Activated T-helper 9 cell treated with anti-CD3 and anti-CD28 coated beads, Interleukin-2, amount 50 U/mL, for 16 hours (primary cell): ENCODE results near the gene TAS2R14.

ENCODE experiments used
- DNase-seq: peaks from one replicate; pipeline ENCODE4 v3.0.0-alpha.2; 2020; ENCODE audit warnings: low read depth

Gene TAS2R14, protein sequence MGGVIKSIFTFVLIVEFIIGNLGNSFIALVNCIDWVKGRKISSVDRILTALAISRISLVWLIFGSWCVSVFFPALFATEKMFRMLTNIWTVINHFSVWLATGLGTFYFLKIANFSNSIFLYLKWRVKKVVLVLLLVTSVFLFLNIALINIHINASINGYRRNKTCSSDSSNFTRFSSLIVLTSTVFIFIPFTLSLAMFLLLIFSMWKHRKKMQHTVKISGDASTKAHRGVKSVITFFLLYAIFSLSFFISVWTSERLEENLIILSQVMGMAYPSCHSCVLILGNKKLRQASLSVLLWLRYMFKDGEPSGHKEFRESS

DNA sequence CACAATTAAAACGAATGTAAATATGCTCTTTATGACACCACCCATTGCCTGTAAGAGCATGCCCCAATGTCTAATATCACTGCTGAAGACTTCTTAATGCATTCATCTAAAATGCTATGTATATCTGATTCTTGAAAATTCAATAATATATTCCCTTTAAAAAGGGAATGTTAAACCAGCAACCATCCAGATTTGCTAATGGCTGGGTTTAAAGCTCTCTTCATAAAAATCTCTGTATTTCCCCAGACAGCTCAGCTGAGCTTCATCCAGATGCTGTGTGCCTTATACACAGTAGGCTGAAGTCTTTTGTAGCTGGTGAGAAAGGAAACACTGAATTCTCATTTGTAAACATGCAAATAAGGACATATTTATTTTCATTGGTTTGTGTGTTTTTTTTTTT lies at the start of gene TAS2R14:
TSS of gene TAS2R14 (minus strand) at position 101 of the 400 bp plus-strand sequence. CDS start at position 45, 56 bp downstream.
- DNase-seq, result no peak

DNA sequence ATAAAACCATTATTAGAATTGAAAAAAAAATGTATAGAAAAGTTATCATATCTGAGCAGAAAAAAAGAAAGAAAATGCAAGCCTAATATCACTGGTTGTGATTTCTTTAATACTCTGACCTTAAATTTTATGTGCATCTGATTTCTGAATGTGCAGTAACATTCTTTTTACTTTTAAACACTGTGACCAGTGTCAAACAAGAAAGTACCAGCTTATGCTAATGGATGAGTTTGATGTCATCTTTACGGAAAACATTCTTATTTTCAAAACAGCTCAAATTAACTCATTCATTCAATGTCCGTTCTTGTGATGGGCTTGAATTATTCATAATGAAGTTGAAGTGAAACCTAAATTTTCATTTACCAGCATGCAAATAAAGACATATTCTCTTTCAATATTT lies 47.7 kb upstream of the TAS2R14 start, which contains the start of gene TAS2R50:
TSS of gene TAS2R50 (minus strand) at position 101 of the 400 bp plus-strand sequence. CDS start at position 49, 52 bp downstream.
- DNase-seq, result no peak

DNA sequence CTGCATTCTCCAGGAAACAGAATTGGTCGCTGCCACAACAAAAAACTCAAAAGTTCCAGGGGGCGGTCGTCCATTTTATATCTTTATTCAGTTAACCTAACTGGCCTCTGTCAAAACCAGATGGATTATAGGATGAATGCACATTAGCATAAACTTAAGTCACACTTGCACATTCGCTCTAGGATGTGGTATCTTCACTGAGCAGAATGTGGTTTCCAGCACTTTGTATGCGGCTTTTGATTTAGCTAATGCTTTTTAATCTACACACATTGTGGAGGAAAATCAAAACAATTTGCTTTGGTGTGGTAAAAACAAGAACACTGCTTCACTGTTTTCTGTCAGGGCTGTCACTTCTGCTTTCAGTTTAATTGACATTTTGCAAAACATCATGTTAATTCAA lies 43.2 kb upstream of the TAS2R14 start:
- no peak for DNase-seq

DNA sequence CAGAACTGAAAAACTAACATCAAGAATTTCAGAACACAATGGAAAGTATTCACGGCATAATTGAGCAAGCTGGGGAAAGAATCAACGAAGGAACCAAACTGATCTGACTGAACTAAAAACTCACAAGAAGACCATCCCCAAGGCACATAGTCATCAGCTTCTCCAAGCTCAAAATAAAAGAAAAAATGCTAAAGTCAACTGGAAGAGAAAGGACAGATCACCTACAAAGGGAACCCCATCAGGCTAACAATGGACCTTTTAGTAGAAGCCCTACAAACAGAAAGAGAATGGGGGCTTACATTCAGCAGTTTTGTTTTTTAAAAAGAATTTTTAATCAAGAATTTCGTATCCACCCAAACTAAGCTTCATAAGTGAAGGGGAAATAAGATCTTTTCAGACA lies 35.9 kb upstream of the TAS2R14 start:
- DNase-seq, result no peak

DNA sequence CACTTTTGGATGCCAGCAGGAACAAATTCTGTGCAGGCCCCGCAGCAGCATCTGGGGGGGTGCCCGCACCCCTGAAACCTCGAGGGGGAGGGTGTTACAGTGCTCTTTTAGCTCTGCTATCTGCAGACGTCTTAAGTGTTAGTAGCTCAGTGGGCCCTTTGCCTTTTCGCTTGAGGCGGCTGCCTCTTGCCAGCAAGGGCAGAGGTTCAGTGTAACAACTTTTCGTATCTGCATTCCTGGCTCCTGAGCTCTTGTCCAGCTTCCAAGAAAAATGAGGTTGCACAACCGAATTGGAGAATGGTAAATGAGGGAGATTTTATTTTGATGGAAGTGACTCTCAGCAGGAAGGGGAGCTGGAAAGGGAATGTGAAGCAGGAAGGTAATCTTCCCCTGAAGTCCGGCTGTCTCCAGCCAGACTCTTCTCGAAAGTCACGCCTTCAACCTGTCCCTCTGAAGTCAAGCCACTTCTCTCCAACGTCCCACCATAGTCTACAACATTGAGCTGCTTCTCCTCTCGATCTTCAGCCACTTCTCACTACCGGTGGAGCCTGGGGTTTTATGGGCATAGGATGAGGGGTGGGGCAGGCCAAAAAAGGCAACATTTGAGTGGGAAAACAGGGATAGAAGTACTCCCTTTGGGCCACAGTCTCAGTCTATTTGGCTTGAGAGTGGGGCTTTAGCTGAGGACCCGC lies 29.8 kb upstream of the TAS2R14 start:
- no peak for DNase-seq

DNA sequence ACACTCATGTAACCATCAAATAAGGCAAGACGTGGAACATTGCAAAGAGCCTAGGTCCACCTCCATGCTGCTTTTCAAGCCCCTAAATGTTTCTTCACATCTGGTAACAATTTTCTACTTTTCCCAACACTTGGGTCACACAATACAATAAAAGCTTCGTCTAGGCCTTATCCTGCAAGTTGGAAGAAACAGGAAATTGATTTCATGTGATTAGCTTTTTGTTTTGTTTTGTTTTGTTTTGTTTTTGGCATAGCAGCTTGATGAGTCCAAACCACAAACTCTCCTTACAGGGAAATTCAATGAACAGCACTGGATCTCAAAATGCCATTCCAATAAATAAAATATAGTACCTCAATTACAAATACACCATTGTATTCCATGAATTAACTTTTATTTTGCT lies 28.3 kb upstream of the TAS2R14 start:
- no peak for DNase-seq

DNA sequence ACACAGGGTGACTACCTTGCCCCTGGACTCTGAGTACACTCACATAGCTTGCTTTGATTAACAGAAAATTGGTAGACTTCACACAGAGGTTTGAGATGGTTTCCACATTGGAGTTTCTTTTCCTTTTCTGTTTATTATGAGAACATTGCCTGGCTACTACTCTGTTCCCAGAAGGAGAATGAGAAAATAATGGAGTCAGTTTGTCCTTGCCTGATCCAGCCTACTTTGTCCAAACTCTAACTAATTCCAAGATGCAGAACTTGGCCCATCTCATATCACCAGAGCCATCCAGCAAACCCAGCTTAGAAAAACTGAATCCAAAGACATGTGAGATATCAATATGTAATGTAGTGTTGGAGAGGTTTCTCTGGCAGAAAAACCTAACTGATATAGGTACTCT lies 27.3 kb upstream of the TAS2R14 start:
- DNase-seq, result no peak

DNA sequence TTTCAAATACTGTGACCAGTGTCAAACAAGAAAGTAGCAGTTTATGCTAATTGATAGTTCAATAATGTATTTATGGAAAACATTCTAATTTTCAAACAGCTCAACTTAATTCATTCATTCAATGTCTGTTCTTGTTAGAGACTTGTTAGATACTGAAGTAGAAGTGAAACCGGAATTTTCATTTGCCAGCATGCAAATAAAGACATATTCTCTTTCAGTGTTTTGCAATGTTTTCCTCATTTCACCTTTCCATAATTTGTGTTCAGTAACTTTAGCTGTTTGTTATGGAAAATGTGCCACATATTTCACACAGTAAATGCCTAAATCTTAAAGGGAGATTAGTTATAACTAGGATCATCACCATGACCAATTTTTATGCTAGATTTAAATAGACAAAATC lies 26.4 kb upstream of the TAS2R14 start:
- no peak for DNase-seq

DNA sequence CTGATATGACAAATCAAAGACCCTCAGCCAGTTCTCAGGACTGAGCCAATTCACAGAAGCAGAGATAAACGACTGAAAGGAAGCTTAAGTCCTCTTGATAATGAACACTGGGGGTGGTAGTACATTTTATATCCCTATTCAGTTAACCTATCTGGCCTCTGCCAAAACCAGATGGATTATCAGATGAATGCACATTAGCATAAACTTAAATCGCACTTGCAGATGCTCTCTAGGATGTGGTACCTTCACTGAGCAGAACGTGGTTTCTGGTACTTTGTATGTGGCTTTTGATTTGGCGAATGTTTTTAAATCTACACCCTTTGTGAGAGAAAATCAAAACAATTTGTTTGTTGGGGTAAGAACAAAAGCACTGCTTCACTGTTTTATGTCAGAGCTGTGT lies 21.1 kb upstream of the TAS2R14 start:
- no peak for DNase-seq

DNA sequence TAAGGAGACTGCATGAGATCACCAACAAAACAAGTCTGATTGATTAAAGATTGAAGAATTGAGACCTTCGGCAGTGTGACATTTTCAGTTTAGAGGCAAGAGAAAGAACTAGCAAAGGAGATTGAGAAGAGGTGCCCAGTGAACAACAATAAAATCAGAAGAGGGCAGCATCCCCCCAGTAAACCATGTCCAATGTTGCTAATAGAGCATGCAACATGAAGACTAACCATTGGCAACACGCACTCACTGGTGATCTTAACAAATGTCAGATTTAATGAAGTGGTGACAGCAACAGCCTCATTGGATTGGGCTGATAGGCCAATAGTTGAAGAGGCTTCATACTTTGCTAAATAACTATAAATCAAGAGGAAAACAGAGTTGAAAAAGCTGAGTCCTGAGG lies 20.7 kb upstream of the TAS2R14 start:
- DNase-seq, result no peak

DNA sequence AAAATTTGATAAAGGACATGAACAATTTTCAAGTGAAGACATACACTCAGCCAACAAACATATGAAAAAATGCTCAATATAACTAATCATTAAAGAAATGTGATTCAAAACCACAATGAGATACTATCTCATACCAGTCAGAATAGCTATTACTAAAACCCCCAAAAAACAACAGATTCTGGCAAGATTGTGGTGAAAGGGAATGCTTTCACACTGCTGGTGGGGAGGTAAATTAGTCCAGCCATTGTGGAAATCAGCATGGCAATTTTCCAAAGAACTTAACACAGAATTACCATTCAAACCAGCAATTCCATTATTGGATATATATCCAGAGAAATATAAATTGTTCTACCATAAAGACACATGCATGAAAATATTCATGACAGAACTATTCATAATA lies 18.7 kb upstream of the TAS2R14 start:
- DNase-seq, result no peak

DNA sequence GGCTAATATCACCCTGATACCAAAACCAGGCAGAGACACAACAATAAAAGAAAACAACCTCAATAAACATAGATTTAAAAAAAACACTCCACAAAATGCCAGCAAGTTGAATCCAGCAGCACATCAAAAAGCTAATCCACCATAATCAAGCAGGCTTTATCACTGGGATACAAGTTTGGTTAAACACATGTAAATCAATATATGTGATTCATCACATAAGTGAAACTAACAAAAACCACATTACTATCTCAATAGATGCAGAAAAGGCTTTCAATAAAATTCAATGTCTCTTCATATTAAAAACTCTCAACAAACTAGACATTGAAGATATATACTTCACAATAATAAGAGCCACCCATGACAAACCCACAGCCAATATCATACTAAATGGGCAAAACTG lies 17.0 kb upstream of the TAS2R14 start:
- no peak for DNase-seq

DNA sequence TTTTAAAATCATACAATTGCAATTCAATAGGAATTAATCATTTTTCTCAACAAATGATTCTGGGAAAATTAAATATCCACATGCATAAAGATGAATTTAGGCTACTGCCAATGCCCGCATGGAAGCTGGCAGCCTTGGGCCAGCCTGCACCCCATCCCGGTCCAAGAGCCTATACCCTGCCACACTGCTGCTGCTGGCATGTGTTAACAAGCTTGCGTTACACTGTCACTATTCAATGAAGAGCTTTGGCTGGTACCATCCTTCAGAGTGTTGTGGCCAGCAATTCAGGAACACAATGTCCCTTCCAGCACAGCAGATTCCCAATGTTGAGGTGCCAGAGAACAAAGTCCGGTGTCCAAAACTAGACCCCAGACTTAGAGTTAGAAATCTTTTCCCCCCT lies 13.6 kb upstream of the TAS2R14 start:
- no peak for DNase-seq

DNA sequence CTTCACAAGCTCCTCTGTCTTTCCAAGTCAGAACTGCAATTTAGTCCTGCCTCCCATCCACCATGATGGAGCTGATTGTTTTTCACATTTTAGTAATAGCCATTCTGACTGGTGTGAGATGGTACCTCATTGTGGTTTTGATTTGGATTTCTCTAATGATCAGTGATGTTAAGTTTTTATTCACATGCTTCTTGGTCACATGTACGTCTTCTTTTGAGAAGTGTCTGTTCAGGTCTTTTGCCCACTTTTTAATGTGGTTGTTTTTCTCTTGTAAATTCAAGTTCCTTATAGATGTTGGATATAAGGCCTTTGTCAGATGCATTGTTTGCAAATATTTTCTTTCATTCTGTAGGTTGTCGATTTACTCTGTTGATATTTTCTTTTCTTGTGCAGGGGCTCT lies 4.1 kb upstream of the TAS2R14 start:
- no peak for DNase-seq

DNA sequence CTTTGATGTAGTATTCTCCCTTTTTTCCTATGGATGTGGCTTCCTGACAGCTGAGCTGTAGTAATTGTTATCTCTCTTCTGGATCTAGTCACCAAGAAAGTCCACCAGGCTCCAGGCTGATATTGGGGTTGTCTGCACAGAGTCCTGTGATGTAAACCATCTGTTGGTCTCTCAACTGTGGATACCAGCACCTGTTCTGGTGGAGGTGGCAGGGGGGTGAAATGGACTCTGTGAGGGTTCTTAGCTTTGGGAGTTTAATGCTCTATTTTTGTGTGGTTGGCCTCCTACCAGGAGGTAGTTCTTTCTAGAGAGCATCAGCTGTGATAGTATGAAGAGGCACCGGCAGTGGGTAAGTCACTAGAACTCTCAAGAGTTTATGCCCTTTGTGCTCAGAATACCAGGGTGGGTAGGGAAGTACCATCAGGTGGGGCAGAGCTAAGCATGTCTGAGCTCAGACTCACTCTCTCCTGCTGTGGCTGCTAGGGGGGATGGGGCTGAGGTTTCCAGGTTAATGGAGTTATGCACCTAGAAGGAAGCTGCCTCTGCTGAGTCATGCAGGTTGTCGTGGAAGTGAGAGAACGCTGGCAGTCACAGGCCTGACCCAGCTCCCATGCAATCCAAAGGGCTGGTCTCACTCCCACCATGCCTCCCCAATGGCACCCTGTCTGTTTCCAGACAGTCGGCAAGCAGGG lies 3.0 kb upstream of the TAS2R14 start:
- no peak for DNase-seq

DNA sequence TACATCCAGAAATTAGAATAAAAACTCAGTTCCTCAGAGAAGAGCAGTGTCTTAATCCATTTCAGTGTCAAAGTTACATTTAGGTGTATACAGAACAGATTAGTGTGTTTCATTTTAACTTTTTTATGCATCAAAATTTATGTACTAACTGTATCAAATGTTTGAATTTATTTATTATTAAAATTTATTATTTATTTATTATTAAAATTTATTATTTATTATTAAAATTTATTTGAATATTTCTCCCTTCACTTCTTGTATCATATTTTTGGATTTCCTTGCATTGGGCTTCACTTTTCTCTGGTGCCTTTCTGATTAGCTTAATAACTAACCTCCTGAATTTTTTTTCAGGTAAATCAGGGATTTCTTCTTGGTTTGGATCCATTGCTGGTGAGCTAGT lies 2.3 kb upstream of the TAS2R14 start:
- no peak for DNase-seq

DNA sequence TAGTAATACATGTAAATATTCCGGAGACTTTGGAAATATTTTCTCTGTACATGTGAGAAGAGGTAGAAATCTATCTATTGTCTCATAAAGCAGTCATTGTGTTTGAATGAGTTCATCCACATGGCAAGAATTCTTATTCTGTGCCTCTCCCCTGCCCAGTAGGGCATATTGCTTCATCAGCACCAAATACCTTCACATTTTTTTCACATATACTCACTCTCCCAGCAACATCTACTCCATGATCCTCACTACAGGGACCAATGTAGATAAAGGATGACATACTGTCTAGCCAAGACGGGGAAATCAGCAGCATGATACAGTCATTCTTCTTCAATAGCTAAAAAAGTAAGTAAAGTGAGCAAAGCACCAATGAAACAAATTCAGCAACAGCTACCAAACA lies 1.3 kb upstream of the TAS2R14 start:
- no peak for DNase-seq

DNA sequence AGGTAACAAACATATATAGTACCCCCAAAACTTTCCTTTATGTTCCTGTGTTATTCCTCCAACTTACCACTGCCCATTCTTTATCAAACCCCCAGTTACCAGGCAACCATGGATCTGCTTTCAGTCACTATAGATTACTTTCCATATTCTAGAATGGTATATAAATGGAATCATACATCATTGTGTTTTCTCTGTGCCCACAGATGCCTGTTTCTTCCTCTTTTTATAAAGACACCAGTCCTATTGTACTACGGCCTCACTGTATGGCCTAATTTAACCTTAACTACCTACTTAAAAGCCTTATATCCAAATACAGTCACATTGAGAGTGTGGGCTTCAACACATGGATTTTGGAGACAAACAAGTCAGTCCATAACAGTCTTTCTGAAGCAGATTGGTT lies 2.6 kb downstream of the TAS2R14 start:
- no peak for DNase-seq

DNA sequence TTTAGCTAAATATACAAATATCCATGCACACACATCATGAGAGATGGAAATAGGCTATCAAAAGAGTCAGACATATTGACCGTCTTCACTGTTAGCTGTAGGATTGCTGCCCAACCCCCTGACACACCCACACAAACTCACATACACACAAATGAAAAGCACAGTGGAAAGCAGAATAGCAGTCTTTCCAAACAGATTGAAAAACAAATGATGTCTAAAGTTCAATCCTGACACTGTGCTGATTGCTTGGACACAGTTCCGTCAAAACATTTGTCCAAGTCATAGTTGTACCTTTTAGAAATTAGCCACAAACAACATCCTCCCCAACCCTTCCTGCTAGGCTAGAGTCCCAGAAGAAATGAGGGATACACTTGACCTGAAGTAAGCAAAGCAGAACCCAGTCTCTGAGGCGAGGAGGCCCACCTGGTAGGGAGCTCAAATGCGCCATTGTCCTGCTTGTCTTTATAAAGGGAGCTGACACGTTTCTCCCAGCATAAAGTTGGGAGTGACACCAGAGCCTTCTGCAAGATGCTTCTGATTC lies 10.2 kb downstream of the TAS2R14 start, which contains the start of gene PRH2:
TSS of gene PRH2 (plus strand) at position 491 of the 541 bp plus-strand sequence. CDS start at position 529, 38 bp downstream.
- DNase-seq, result no peak

DNA sequence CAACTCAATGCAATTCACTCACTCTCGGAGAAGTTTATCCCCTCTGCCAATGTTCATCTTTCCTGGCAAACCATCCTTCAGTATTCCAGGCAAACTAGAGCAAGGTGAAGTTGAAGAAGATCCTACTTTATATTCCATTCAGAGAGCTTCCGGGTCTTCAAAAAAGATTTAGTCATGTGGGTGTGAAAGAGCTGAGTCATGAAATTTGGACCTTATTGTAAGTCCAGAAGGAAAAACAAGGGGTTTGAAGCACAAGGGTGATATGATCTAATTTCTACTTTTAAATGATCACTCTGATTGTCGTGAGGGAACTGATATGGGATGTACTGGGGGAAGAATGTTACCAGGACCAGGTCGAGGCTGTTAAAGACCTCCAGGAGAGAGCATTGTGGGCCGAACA lies 12.8 kb downstream of the TAS2R14 start:
- DNase-seq, result no peak

DNA sequence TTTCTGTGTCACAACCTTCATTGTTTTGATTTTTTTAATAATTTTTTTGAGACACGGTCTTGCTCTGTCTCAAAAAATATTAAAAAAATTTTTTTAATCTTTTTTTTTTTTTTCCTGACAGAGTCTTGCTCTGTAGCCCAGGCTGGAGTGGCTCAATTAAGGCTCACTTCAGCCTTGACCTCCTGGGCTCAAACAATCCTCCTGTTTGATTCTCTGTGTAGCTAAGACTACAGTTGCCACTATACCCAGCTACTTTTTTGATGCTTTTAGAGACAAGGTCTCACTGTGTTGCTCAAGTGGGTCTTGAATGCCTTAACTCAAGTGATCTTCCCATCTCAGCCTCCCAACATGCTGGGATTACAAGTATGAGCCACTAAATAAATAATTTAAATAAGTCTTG lies 19.3 kb downstream of the TAS2R14 start:
- no peak for DNase-seq

DNA sequence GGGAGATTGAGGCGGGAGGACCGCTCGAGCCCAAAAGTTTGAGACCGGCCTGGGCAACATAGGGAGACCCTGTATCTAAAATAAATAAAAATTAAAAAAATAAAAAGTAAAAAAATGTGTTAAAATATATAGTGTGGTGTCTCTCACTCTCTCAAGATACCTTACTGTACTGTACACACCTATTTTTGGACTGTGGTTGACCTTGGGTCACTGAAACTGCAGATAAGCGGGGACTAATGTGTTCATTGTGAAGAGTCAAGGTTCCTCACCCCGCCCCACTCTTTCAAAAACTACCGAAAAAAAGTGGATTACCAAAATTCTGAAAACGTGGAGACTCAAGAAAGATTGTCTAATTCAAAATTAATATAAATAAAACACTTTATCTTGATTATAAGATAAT lies 28.7 kb downstream of the TAS2R14 start:
- DNase-seq, result no peak

DNA sequence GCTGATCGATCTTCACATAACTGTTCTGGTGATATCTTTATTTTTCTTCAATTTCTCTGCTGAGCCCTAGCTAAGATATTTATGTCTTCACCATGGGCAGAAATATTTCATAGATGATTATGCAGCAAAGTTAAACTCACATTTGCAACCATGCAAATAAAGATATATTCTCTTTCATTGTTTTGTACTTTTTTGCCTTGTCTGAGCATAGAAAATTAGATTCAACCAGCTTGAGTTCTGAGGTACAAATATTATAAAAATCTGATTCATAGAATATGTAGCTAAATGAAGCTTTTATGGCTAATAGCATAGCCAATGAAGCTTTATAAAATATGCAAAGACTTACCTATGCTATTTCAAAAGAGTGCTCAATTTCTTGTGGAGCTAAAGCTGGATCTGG lies 29.6 kb downstream of the TAS2R14 start, which contains the start of gene TAS2R13:
TSS of gene TAS2R13 (minus strand) at position 101 of the 400 bp plus-strand sequence. CDS start 264 bp downstream, outside the sequence.
- no peak for DNase-seq
